Progenitor cell of endocrine pancreas (in vitro differentiated cells): ENCODE measurements around the gene SLIT3. TPM values are rescaled to one million over a fixed set of nuclear protein-coding genes. Genes with fewer than 3 reads are reported as not detected.

ENCODE experiments used
- DNase-seq: peaks from one replicate; pipeline ENCODE4 v3.0.0; 2021; ENCODE audit warnings: low spot score; ENCODE audit not compliant: unreplicated experiment
- H3K27ac Mint-ChIP-seq: 2 replicates; pipeline ENCODE4 v1.8.0; 2021; ENCODE audit warnings: mild to moderate bottlenecking, moderate library complexity, mixed read lengths
- H3K27me3 Mint-ChIP-seq: 2 replicates; pipeline ENCODE4 v1.8.0; 2021; ENCODE audit warnings: mixed read lengths
- H3K36me3 Mint-ChIP-seq: 2 replicates; pipeline ENCODE4 v1.8.0; 2022; ENCODE audit warnings: mixed read lengths; ENCODE audit not compliant: insufficient read depth
- H3K4me1 Mint-ChIP-seq: 2 replicates; pipeline ENCODE4 v1.8.0; 2021; ENCODE audit warnings: low read depth, mixed read lengths
- H3K4me3 Mint-ChIP-seq: 2 replicates; pipeline ENCODE4 v1.8.0; 2021; ENCODE audit warnings: low read depth, mild to moderate bottlenecking, moderate library complexity, mixed read lengths
- H3K9me3 Mint-ChIP-seq: 2 replicates; pipeline ENCODE4 v1.8.0; 2021; ENCODE audit warnings: low read depth, mixed read lengths
- CTCF ChIP-seq: fragments of 200-600 bp; sonication (generic); IDR thresholded peaks from one replicate; pipeline ENCODE4 v1.5.0; 2021; ENCODE audit warnings: antibody characterized with exemption, mild to moderate bottlenecking; ENCODE audit not compliant: unreplicated experiment
- total RNA-seq: library from RNA; stranded (reverse); gene quantifications from 2 replicates; pipeline ENCODE4 v1.2.1, GENCODE V29; 2021

Gene SLIT3
- total RNA-seq, 1 donor from 2014 or later: 18.8 TPM

DNA sequence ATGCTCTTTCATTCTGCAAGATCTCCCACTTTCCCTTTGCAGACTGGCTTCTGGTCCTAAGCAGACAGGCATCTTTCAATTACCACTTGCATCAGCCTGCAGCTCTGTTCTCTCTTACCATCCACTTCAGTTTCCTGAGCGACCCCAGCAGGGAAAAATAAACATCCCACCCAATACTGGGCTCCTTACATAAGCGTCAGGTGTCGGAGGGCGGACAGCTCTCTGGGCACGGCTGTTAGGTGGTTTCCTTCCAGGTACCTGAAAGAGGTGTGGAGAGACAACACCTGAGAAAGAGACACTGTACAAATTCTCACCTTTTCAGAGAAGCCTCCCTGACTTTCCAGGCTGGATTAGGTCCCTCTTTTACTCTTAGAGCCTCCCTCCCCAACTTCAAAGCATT is 576.7 kb downstream of the SLIT3 start:
- H3K4me3 Mint-ChIP-seq: no peak overlapping the region
- H3K4me1 Mint-ChIP-seq: no peaks in the 10 kb centered on the region
- H3K27ac Mint-ChIP-seq: no peak overlapping the region
- H3K27me3 Mint-ChIP-seq: no peaks in the 10 kb centered on the region
- no peak for DNase-seq
- TF ChIP-seq CTCF: no peak
- no peaks in the 10 kb centered on the region for H3K36me3 Mint-ChIP-seq
- H3K9me3 Mint-ChIP-seq: no peaks in the 10 kb centered on the region

GRCh38 chr5:168723037-168723436 is 577.9 kb downstream of the SLIT3 start:
- TF ChIP-seq CTCF: no peak
- no peaks in the 10 kb centered on the region for H3K4me1 Mint-ChIP-seq
- no peaks in the 10 kb centered on the region for H3K9me3 Mint-ChIP-seq
- no peak for DNase-seq
- H3K27ac Mint-ChIP-seq: no peak overlapping the region
- H3K4me3 Mint-ChIP-seq: no peak overlapping the region
- no peaks in the 10 kb centered on the region for H3K27me3 Mint-ChIP-seq
- H3K36me3 Mint-ChIP-seq: no peaks in the 10 kb centered on the region

GRCh38 chr5:168721966-168722365 is 579.0 kb downstream of the SLIT3 start:
- Mint-ChIP-seq H3K4me1 (no peaks in the 10 kb centered on the region), H3K9me3 (no peaks in the 10 kb centered on the region), H3K27me3 (no peaks in the 10 kb centered on the region), H3K4me3 (no peak overlapping the region), H3K27ac (no peak overlapping the region), H3K36me3 (no peaks in the 10 kb centered on the region)
- DNase-seq: no peak
- TF ChIP-seq CTCF: no peak

DNA sequence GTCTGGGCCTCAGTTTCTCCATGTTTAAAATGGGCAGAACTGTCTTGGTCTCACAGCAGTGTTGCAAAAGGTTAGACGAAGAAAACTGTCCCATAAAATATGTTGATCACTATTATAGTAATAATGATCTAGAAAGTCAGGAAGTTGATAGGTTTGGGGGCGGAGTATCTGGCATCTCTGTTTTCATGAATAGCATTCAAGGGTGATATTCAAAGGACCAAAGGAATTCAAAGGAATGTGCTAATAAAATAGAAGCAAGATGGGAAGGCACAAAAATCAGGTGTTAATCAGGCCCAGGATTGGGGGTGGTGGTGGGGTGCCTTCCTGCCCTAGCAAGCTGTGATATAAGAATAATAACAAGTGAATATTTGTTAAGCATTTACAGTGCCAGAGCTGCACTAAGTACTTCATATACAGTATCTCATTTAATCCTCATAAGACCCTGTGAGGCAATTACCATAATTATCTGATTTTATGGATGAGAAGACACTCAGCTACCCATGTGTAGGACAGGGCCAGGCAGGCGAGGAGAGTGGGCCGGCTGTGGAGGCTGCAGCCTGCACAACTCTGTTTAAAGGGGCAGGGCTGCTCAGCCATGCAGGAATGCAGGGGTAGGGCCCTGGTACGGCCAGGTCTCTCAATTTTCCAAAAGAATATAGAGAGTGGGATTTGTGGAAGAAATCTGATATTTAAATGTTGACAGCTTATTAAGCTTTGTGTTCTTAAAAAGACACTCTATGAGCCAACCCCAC is 579.8 kb downstream of the SLIT3 start:
- TF ChIP-seq CTCF: no peak
- Mint-ChIP-seq H3K4me3 (no peak overlapping the region), H3K4me1 (no peaks in the 10 kb centered on the region), H3K9me3 (no peaks in the 10 kb centered on the region), H3K27ac (no peak overlapping the region), H3K36me3 (no peaks in the 10 kb centered on the region), H3K27me3 (no peaks in the 10 kb centered on the region)
- DNase-seq: no peak

DNA sequence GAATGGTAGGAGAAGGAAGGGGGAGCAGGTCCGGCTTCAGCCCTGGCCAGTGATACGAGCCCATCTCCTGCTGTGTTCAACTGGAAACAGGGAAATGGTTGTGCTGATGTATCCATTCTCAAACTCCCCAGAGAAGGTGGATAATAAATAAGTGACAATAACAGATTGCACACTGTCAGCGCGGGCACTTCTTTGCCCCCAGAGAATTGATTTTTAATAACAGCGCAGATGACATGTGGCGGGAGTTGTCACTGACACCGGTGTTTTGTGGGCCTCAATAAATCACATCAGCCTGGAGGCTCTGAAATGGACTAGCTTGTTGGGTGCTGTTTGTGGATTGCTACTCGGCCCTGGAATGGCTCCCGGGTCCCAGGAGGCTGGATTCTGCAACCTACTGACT is 580.4 kb downstream of the SLIT3 start:
- no peak overlapping the region for H3K27ac Mint-ChIP-seq
- H3K27me3 Mint-ChIP-seq: no peaks in the 10 kb centered on the region

More for the DNA sequence above, 580.4 kb downstream of the SLIT3 start:
- no peak for DNase-seq
- no peaks in the 10 kb centered on the region for H3K9me3 Mint-ChIP-seq
- no peak for TF ChIP-seq CTCF
- H3K36me3 Mint-ChIP-seq: no peaks in the 10 kb centered on the region
- no peaks in the 10 kb centered on the region for H3K4me1 Mint-ChIP-seq
- no peak overlapping the region for H3K4me3 Mint-ChIP-seq
